ENCODE measurements around the gene DNAJC27. TPM values are rescaled to one million over a fixed set of nuclear protein-coding genes. Genes with fewer than 3 reads are reported as not detected.

Gene DNAJC27
- total and polyA plus RNA-seq, 9 of the 15 experiments (the other 6 are each of a cell fraction or from before 2014, with no cell fraction given) = 0.53 to 5.9 (median 3.0) TPM

GRCh38 chr2:24971536-24972314, at the start of gene DNAJC27 (continued):
- TF ChIP-seq, protein P1, sequence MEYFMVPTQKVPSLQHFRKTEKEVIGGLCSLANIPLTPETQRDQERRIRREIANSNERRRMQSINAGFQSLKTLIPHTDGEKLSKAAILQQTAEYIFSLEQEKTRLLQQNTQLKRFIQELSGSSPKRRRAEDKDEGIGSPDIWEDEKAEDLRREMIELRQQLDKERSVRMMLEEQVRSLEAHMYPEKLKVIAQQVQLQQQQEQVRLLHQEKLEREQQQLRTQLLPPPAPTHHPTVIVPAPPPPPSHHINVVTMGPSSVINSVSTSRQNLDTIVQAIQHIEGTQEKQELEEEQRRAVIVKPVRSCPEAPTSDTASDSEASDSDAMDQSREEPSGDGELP (CRISPR knock-in tag; IDR thresholded peaks at IDR 0.05; ENCODE audit: borderline replicate concordance) = peak; percentile 87
- TF ChIP-seq ILK (tag; IDR thresholded peaks at IDR 0.05; ENCODE audit: borderline replicate concordance, low read depth) (no peak), TSC22D4 (tag; IDR thresholded peaks at IDR 0.05) (no peak), ZKSCAN3 (CRISPR knock-in tag; IDR thresholded peaks at IDR 0.05) (no peak), NCOR1 (IDR thresholded peaks at IDR 0.05) (no peak; the same call in 1 of the 2 replicates), E2F1 (CRISPR knock-in tag; IDR thresholded peaks at IDR 0.05) (peak; percentile 19; the same call in 1 of the 2 replicates), HCFC1 (IDR thresholded peaks at IDR 0.05; ENCODE audit: low read depth, low read length) (peak; percentile 65), ZFPM2 (CRISPR knock-in tag; IDR thresholded peaks at IDR 0.05) (no peak), SLC30A9 (CRISPR knock-in tag; IDR thresholded peaks at IDR 0.05) (no peak), TBP (optimal IDR thresholded peaks at IDR 0.05; ENCODE audit: low read depth, low read length) (peak; percentile 90), ZNF79 (CRISPR knock-in tag; IDR thresholded peaks at IDR 0.05; ENCODE audit: low read depth) (no peak), MCM2 (IDR thresholded peaks at IDR 0.05; ENCODE audit: low read depth) (no peak), MYBL2 (IDR thresholded peaks at IDR 0.05; ENCODE audit: low read depth) (no peak), MYBL2 (CRISPR knock-in tag; IDR thresholded peaks at IDR 0.05; ENCODE audit: borderline replicate concordance) (no peak), DPF2 (IDR thresholded peaks at IDR 0.05) (peak; percentile 60), JUNB (CRISPR knock-in tag; conservative IDR thresholded peaks at IDR 0.05) (peak; percentile 81), TFAM (CRISPR knock-in tag; conservative IDR thresholded peaks at IDR 0.05) (no peak)
- TF ChIP-seq, protein P2, sequence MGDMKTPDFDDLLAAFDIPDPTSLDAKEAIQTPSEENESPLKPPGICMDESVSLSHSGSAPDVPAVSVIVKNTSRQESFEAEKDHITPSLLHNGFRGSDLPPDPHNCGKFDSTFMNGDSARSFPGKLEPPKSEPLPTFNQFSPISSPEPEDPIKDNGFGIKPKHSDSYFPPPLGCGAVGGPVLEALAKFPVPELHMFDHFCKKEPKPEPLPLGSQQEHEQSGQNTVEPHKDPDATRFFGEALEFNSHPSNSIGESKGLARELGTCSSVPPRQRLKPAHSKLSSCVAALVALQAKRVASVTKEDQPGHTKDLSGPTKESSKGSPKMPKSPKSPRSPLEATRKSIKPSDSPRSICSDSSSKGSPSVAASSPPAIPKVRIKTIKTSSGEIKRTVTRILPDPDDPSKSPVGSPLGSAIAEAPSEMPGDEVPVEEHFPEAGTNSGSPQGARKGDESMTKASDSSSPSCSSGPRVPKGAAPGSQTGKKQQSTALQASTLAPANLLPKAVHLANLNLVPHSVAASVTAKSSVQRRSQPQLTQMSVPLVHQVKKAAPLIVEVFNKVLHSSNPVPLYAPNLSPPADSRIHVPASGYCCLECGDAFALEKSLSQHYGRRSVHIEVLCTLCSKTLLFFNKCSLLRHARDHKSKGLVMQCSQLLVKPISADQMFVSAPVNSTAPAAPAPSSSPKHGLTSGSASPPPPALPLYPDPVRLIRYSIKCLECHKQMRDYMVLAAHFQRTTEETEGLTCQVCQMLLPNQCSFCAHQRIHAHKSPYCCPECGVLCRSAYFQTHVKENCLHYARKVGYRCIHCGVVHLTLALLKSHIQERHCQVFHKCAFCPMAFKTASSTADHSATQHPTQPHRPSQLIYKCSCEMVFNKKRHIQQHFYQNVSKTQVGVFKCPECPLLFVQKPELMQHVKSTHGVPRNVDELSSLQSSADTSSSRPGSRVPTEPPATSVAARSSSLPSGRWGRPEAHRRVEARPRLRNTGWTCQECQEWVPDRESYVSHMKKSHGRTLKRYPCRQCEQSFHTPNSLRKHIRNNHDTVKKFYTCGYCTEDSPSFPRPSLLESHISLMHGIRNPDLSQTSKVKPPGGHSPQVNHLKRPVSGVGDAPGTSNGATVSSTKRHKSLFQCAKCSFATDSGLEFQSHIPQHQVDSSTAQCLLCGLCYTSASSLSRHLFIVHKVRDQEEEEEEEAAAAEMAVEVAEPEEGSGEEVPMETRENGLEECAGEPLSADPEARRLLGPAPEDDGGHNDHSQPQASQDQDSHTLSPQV (IDR thresholded peaks at IDR 0.05) = no peak
- TF ChIP-seq, protein P3, sequence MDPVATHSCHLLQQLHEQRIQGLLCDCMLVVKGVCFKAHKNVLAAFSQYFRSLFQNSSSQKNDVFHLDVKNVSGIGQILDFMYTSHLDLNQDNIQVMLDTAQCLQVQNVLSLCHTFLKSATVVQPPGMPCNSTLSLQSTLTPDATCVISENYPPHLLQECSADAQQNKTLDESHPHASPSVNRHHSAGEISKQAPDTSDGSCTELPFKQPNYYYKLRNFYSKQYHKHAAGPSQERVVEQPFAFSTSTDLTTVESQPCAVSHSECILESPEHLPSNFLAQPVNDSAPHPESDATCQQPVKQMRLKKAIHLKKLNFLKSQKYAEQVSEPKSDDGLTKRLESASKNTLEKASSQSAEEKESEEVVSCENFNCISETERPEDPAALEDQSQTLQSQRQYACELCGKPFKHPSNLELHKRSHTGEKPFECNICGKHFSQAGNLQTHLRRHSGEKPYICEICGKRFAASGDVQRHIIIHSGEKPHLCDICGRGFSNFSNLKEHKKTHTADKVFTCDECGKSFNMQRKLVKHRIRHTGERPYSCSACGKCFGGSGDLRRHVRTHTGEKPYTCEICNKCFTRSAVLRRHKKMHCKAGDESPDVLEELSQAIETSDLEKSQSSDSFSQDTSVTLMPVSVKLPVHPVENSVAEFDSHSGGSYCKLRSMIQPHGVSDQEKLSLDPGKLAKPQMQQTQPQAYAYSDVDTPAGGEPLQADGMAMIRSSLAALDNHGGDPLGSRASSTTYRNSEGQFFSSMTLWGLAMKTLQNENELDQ (CRISPR knock-in tag; IDR thresholded peaks at IDR 0.05; ENCODE audit: borderline replicate concordance) = no peak
- TF ChIP-seq, protein P4, sequence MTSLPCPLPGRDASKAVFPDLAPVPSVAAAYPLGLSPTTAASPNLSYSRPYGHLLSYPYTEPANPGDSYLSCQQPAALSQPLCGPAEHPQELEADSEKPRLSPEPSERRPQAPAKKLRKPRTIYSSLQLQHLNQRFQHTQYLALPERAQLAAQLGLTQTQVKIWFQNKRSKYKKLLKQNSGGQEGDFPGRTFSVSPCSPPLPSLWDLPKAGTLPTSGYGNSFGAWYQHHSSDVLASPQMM (CRISPR knock-in tag; IDR thresholded peaks at IDR 0.05) = no peak

Data from K562 (cell line).